GM12892 (cell line): ENCODE measurements around the gene LRRTM2.

Source experiments
- POLR2AphosphoS5 ChIP-seq: IDR thresholded peaks from 2 replicates; pipeline ENCODE4 v1.6.1; 2011; ENCODE audit warnings: low read depth, low read length, control low read depth
- TAF1 ChIP-seq: IDR thresholded peaks from 2 replicates; pipeline ENCODE4 v1.6.1; 2011; ENCODE audit warnings: low read depth, mild to moderate bottlenecking, control low read depth, low read length, borderline replicate concordance

DNA sequence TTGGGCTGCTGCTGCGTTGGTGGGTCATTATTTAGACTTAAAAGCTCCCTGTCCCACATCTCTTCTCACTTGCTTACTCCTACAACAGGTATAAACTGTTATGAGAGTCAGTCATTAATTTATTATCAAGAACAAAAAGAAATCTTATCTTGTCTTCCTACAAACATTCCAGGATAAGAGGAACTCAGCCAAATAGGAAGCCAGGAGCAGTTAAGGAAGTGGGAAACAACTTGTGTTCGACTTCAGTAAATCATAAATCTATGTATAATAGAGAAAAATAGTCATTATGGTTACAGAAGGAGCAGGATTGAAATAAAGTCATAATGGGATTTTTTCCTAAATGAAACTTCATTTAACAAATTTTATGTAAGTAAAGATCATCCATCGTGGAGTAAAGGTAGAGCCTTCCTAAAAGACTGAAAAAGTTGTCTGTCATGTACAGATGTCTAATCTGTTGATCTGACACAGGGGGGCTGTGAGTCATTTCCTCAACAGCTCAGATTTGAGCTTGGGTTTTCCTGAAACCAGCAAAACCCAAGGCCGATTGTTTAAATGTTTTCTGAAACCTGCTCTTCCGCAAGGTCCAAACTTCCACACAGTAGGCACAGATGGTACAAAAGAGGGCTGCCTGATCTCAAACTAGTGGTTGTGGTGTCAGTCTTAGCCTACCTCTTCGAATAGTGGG, 25.3 kb upstream of the LRRTM2 start:
- TF ChIP-seq POLR2AphosphoS5 (no peak), TAF1 (no peak)
